ENCODE measurements around the gene CEMIP.
"Not testable (repeated sequence)": the region's sequence is repeated elsewhere in the genome, so short reads cannot be mapped to it uniquely, and the experiment has no call there.

Gene CEMIP

GRCh38 chr15:80937718-80938117 lies 158.5 kb downstream of the CEMIP start:
- DNase-seq, result no peak

GRCh38 chr15:80939216-80939615 lies 160.0 kb downstream of the CEMIP start:
- DNase-seq, result no peak

GRCh38 chr15:80940331-80940730 lies 161.2 kb downstream of the CEMIP start:
- no peak for DNase-seq

- DNase-seq, result no peak
These were observed 161.7 kb downstream of the CEMIP start for GRCh38 chr15:80940851-80941250.

GRCh38 chr15:80942266-80942665 lies 163.1 kb downstream of the CEMIP start:
- no peak for DNase-seq

- no peak for DNase-seq
These were observed 163.8 kb downstream of the CEMIP start for GRCh38 chr15:80942746-80943565.

- no peak for DNase-seq
These were observed 165.6 kb downstream of the CEMIP start for GRCh38 chr15:80944818-80945217.

- no peak for DNase-seq
These were observed 166.4 kb downstream of the CEMIP start for GRCh38 chr15:80945605-80946004.

- DNase-seq, result no peak
These were observed 167.4 kb downstream of the CEMIP start for GRCh38 chr15:80946576-80946975.

- no peak for DNase-seq
These were observed 169.6 kb downstream of the CEMIP start for GRCh38 chr15:80948651-80949292.

- DNase-seq, result no peak
These were observed 170.6 kb downstream of the CEMIP start for GRCh38 chr15:80949756-80950155.

- DNase-seq, result no peak
These were observed 171.3 kb downstream of the CEMIP start for GRCh38 chr15:80950291-80951078.

GRCh38 chr15:80951941-80952340 lies 172.8 kb downstream of the CEMIP start:
- DNase-seq, result no peak

- DNase-seq, result no peak
These were observed 174.1 kb downstream of the CEMIP start for GRCh38 chr15:80953001-80953952.

GRCh38 chr15:80953953-80954778 lies 175.0 kb downstream of the CEMIP start:
- no peak for DNase-seq

- peak; percentile 80 for DNase-seq
These were observed 176.6 kb downstream of the CEMIP start for GRCh38 chr15:80955571-80956452.

- no peak for DNase-seq
These were observed 178.4 kb downstream of the CEMIP start for GRCh38 chr15:80957556-80957955.

- DNase-seq, result no peak
These were observed 178.8 kb downstream of the CEMIP start for GRCh38 chr15:80957976-80958375.

GRCh38 chr15:80958818-80959495 lies 179.8 kb downstream of the CEMIP start:
- DNase-seq, result no peak

- not testable (repeated sequence) for DNase-seq
These were observed 186.3 kb downstream of the CEMIP start for GRCh38 chr15:80965454-80965853.

Data from activated CD4-positive, alpha-beta T cell treated with anti-CD3 and anti-CD28 coated beads for 48 hours (primary cell).